Duodenal mucosa (tissue), 2 donors: Measurements from ENCODE around the gene ARID3C.

ENCODE experiments used
- H3K27ac ChIP-seq: one replicate; pipeline ENCODE4 v1.7.0; 2013; ENCODE audit warnings: low read depth, low read length
- H3K27me3 ChIP-seq, 2 donors: one replicate each; pipeline ENCODE4 v1.7.0; 2013; ENCODE audit warnings: low read length in 2 of 2, control low read depth in 1 of 2; ENCODE audit not compliant: insufficient read depth in 2 of 2, control insufficient read depth in 1 of 2
- H3K36me3 ChIP-seq, 2 donors: one replicate each; pipeline ENCODE4 v1.7.0; 2013; ENCODE audit warnings: low read length in 2 of 2, control low read depth in 1 of 2; ENCODE audit not compliant: insufficient read depth in 2 of 2, control insufficient read depth in 1 of 2
- H3K4me1 ChIP-seq, 2 donors: one replicate each; pipeline ENCODE4 v1.7.0; 2013; ENCODE audit warnings: low read length in 2 of 2, control low read depth in 1 of 2; ENCODE audit not compliant: insufficient read depth in 2 of 2, control insufficient read depth in 1 of 2
- H3K4me3 ChIP-seq, 2 donors: one replicate each; pipeline ENCODE4 v1.7.0; 2013; ENCODE audit warnings: low read length in 2 of 2, low read depth in 1 of 2
- H3K9ac ChIP-seq, 2 donors: one replicate each; pipeline ENCODE4 v1.7.0; 2013; ENCODE audit warnings: low read length in 2 of 2, low read depth in 1 of 2
- H3K9me3 ChIP-seq, 2 donors: one replicate each; pipeline ENCODE4 v1.7.0; 2013; ENCODE audit warnings: low read length in 2 of 2, control low read depth in 1 of 2; ENCODE audit not compliant: control insufficient read depth in 1 of 2

ARID3C gene

DNA sequence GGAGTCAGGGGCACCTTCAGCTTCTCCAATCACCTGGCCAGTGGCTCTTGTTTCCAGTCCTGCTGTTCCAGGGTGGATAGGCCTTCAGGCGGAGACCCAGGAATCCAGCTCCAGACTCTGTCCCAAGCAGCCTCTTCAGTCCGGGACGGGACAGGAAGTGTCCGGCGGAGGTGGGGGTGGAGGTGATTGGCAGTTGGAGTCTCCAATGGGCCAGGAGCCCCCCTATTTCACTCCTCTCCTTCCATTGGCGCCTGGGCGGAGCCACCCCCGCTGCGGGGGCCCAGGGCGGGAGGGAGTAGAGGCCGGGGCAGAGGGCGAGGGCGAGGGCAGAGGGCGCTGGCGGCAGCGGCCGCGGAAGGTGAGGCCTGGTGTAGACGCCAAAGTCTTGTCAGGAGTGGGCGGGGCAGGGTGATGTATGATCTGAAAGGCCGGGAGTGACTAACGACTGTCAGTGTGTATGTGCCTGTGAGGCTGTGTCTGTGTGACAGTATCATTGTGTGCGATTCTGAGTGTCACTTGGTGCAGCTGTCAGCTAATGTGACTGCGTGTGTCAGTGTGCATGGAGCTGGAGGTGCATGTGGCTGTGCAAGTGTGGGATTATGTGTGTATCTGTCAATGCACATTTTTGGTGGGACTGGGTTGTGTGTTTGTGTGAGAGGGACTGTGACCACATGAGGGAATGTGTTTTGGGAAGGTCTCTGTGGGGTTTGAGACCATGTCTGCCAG is 23.2 kb upstream of the ARID3C start, which contains the start of gene IL11RA:
Gene IL11RA, plus strand, starts transcription at position 310 of the 726 bp plus-strand sequence. CDS start 3,033 bp downstream, outside the sequence.
- H3K4me3 ChIP-seq, result peak within 1 kb of the TSS; percentile 65 to 66
- peak within 1 kb of the TSS; percentile 45 to 49 for H3K9ac ChIP-seq
- H3K36me3 ChIP-seq, result peaks cover 17 to 28% of the 10 kb centered on the region in 2 donors
- peak within 1 kb of the TSS; percentile 80 for H3K27ac ChIP-seq
- H3K9me3 ChIP-seq, result no peaks in the 10 kb centered on the region
- H3K27me3 ChIP-seq, result no peaks in the 10 kb centered on the region
- H3K4me1 ChIP-seq, result peaks cover 44 to 45% of the 10 kb centered on the region in 2 donors

DNA sequence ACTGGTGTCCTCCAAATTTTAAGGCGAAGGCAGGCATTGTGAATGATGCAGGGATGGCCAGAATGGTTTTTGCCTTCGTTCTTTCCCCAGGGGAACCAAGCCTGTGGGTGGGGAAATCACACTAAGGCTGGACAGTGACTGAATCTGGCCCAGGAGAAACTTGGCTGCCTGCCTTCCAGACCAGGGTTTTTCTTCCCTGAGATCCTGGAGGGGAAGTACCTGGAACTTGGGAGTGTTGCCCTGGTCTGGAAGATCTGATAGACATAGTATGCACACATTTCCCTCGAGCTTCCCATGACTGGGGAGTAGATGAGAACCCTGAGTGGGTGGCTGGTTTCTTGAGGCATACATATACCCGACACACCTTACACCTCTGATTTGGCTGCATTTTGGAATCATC is 22.5 kb upstream of the ARID3C start:
- Histone ChIP-seq H3K27me3 (no peaks in the 10 kb centered on the region), H3K36me3 (peaks cover 17 to 28% of the 10 kb centered on the region in 2 donors), H3K4me1 (peaks cover 45 to 51% of the 10 kb centered on the region in 2 donors), H3K27ac (peak overlapping the region; percentile 80), H3K9ac (peak overlapping the region; percentile 36 to 49), H3K4me3 (peak overlapping the region; percentile 37 to 66), H3K9me3 (no peaks in the 10 kb centered on the region)

DNA sequence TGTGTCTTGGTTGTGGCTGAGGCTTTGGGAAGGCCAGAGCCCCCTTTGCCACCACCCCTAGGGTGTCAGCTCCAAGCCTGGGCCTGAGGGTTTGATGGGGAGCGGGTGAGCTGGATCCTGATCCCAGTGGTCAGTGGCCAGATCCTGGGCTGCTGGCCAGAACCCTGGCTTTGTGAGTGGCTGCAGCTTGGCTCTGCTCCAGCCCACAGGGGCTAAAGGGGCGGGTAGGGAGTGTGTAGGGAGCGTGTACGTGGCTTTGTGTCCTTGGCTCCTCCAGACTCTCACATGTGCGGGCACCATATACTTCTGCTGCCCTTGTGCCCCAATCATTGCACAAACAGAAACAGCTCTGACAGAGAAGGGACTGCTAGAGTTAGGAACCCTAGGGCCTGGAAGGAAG is 21.9 kb upstream of the ARID3C start:
- H3K27me3 ChIP-seq, result no peaks in the 10 kb centered on the region
- peaks cover 17 to 28% of the 10 kb centered on the region in 2 donors for H3K36me3 ChIP-seq
- H3K9me3 ChIP-seq, result no peaks in the 10 kb centered on the region
- H3K4me1 ChIP-seq, result peaks cover 50 to 56% of the 10 kb centered on the region in 2 donors
- H3K27ac ChIP-seq, result peak overlapping the region; percentile 80
- H3K9ac ChIP-seq, result no peak overlapping the region
- no peak overlapping the region for H3K4me3 ChIP-seq

DNA sequence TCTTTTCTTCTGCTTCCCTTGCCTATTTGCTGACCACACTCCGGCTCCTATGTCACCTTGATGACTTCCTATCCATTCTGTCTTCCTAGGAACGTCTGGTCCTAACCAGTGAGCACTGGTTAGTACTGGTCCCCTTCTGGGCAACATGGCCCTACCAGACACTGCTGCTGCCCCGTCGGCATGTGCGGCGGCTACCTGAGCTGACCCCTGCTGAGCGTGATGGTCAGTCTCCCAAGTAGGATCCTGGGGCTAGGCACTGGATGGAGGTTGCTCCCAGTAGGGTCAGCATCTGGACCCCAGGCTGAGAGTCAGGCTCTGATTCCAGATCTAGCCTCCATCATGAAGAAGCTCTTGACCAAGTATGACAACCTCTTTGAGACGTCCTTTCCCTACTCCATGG is 19.8 kb upstream of the ARID3C start:
- Histone ChIP-seq H3K27me3 (no peaks in the 10 kb centered on the region), H3K27ac (no peak overlapping the region), H3K4me1 (peaks cover 56 to 61% of the 10 kb centered on the region in 2 donors), H3K4me3 (no peak overlapping the region), H3K9ac (no peak overlapping the region), H3K36me3 (peaks cover 17 to 28% of the 10 kb centered on the region in 2 donors), H3K9me3 (no peaks in the 10 kb centered on the region)

DNA sequence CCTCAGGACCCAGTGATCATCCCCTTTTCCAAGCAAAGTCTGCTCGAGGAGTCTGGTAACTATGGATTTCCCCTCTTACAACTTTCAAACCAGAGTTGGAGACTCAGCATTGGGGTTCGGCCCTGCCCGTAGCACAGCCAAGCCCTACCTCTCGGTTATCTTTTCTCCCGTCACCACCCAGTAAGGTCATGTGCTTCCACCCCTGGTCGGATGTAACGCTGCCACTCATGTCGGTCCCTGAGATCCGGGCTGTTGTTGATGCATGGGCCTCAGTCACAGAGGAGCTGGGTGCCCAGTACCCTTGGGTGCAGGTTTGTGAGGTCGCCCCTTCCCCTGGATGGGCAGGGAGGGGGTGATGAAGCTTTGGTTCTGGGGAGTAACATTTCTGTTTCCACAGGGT is 18.8 kb upstream of the ARID3C start:
- H3K9me3 ChIP-seq, result no peaks in the 10 kb centered on the region

DNA sequence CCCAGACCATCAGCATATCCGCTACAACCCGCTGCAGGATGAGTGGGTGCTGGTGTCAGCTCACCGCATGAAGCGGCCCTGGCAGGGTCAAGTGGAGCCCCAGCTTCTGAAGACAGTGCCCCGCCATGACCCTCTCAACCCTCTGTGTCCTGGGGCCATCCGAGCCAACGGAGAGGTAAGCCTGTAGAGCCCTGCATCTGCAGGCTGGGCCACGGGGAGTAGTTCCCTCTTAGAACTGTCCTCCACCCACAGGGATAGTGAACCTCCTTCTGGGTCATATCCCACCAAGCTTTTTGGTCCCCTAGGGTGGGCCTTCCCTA is 18.2 kb upstream of the ARID3C start:
- Histone ChIP-seq H3K27ac (peak overlapping the region; percentile 88), H3K36me3 (peaks cover 17 to 28% of the 10 kb centered on the region in 2 donors), H3K27me3 (no peaks in the 10 kb centered on the region), H3K4me3 (peak overlapping the region; percentile 97 to 99), H3K9me3 (no peaks in the 10 kb centered on the region), H3K4me1 (peaks cover 39 to 49% of the 10 kb centered on the region in 2 donors), H3K9ac (peak overlapping the region; percentile 95 to 100)

More for the DNA sequence above, 18.8 kb upstream of the ARID3C start:
- H3K4me3 ChIP-seq, result peak overlapping the region; percentile 97 to 99
- H3K27me3 ChIP-seq, result no peaks in the 10 kb centered on the region
- peaks cover 17 to 28% of the 10 kb centered on the region in 2 donors for H3K36me3 ChIP-seq
- H3K27ac ChIP-seq, result peak overlapping the region; percentile 88
- peak overlapping the region; percentile 95 to 100 for H3K9ac ChIP-seq
- peaks cover 45 to 55% of the 10 kb centered on the region in 2 donors for H3K4me1 ChIP-seq

DNA sequence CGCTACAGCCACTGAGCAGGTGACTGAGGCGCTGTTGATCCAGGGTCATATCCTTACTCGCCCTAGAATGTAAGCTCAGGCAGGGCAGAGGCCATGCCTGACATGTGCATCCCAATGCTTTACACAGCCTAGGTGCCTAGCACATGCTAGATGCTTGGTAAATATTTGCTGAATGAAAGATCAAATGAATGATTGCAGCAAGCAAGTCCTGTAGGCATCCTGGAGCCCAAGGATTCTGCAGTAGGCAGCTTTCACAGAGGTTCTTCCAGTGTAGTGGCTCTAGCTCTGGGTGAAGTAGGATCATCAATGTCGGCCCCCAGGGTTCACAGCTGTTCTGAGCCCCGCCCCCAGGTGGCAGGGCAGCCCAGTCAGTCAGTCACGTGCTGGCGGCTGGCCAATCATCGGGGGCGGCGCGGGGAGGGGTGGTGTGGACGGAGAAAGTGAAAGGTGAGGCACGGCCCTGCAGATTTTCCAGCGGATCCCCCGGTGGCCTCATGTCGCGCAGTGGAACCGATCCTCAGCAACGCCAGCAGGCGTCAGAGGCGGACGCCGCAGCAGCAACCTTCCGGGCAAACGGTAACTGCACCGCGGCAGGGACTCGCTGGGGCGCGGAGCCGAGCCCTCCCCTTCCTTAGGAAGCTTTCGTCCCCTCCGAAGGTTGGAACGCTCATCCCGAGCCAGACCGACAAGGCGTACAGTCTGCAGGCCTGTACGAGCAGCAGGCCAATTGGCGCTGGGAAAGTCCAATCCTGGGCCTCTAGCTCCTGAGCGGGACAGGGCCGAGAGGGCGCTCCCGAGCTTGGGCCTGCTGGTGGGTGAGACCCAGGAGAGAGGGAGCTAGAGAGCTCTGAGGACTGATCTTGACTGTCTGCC is 17.6 kb upstream of the ARID3C start, which contains the start of gene GALT:
Gene GALT, plus strand, starts transcription at position 465 of the 873 bp plus-strand sequence. Its CDS starts 30 bp downstream, at position 495.
- H3K4me1 ChIP-seq, result peaks cover 33 to 45% of the 10 kb centered on the region in 2 donors
- no peaks in the 10 kb centered on the region for H3K27me3 ChIP-seq
- peak within 1 kb of the TSS; percentile 95 to 100 for H3K9ac ChIP-seq
- H3K9me3 ChIP-seq, result no peaks in the 10 kb centered on the region
- H3K27ac ChIP-seq, result peak within 1 kb of the TSS; percentile 88
- peak within 1 kb of the TSS; percentile 97 to 99 for H3K4me3 ChIP-seq
- H3K36me3 ChIP-seq, result peaks cover 17 to 28% of the 10 kb centered on the region in 2 donors

DNA sequence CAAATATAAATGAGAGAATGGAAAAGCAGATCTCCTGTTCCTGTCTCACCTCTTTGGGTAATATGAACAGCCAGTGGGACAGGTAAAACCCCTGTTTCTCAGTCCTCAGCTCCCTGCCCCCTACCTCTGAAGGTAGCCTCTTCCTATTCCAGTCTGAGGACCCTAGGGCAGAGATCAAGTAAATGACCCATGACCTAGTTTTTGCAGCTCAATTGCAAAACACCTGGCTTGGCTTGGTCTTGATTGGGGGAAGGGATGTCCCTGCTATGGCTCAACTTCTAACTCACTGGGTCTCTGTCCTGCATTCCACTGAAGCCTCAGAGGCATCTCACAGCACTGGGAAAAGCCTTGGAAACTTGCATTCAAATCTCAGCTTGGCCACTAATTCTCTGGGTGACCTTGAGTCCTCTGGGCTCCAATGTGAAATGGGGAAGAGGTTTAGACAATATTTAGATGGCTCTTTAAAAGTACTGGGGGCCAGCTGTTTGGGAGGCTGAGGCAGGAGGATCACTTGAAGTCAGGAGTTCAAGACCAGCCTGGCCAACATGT is 16.0 kb upstream of the ARID3C start:
- Histone ChIP-seq H3K4me3 (peak overlapping the region in 1 of 2 donors; percentile 29), H3K27me3 (no peaks in the 10 kb centered on the region), H3K36me3 (peaks cover 17 to 19% of the 10 kb centered on the region in 2 donors), H3K27ac (no peak overlapping the region), H3K4me1 (peaks cover 29 to 40% of the 10 kb centered on the region in 2 donors), H3K9me3 (no peaks in the 10 kb centered on the region), H3K9ac (no peak overlapping the region)

DNA sequence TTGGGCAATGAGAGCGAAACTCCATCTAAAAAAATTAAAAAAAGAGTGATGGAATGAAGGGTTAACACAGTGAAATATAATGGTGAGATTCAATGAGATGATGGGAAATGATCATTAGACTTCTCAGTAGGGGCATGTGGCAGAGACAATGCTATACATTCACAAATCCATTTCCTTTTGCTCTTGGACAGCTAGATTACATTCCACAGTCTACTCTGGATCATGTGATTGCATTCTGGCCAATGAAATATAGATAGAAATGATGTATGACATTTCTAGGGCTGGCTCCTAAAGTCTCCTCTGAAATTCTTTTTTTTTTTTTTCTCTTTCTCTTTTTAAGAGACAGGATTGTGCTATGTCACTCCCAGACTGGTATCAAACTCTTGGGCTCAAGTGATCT is 13.8 kb upstream of the ARID3C start:
- Histone ChIP-seq H3K27ac (no peak overlapping the region), H3K9me3 (no peaks in the 10 kb centered on the region), H3K4me1 (peaks cover 29 to 40% of the 10 kb centered on the region in 2 donors), H3K4me3 (no peak overlapping the region), H3K27me3 (no peaks in the 10 kb centered on the region), H3K9ac (no peak overlapping the region), H3K36me3 (no peaks in the 10 kb centered on the region)
